ENCODE data around the gene MTFR1L. TPM values are rescaled to one million over a fixed set of nuclear protein-coding genes. Genes with fewer than 3 reads are reported as not detected.

MTFR1L gene
- total RNA-seq, 2 experiments from 2014 or later: 25.5 to 28.0 TPM

GRCh38 chr1:25773441-25774125, 46.2 kb upstream of the MTFR1L start:
- H3K4me3 ChIP-seq (ENCODE audit: low read length): no peak overlapping the region
- Mint-ChIP-seq H3K9me3 (no peaks in the 10 kb centered on the region), H3K36me3 (ENCODE audit: low read depth) (peaks cover 76% of the 10 kb centered on the region), H3K4me3 (peak overlapping the region; percentile 42), H3K27ac (peak overlapping the region; percentile 98), H3K27me3 (no peaks in the 10 kb centered on the region), H3K4me1 (ENCODE audit: low read depth) (peaks cover 90% of the 10 kb centered on the region)
- POLR2A ChIA-PET: interaction anchor here (0.7 to 3.6 kb wide), 19 partner anchors 8 to 216 kb away, joined by 3 to 60 read pairs (median 9); partner anchors contain the start of genes MAN1C1, MTFR1L and SELENON
- ATAC-seq (ENCODE audit: poor library complexity) (no peak), DNase-seq (no peak)
- peak overlapping the region; percentile 73 to 94 for H3K27ac ChIP-seq (ENCODE audit: low read depth in 1 of 2, low read length in 2 of 2)
- H3K4me1 ChIP-seq (ENCODE audit: insufficient read depth, low read length): peaks cover 98% of the 10 kb centered on the region
- CTCF ChIA-PET: interaction anchor here (1.6 to 2.4 kb wide), 4 partner anchors 18 to 201 kb away, joined by 4 to 14 read pairs (median 8); no protein-coding TSS in a partner anchor
- TF ChIP-seq, protein P1, sequence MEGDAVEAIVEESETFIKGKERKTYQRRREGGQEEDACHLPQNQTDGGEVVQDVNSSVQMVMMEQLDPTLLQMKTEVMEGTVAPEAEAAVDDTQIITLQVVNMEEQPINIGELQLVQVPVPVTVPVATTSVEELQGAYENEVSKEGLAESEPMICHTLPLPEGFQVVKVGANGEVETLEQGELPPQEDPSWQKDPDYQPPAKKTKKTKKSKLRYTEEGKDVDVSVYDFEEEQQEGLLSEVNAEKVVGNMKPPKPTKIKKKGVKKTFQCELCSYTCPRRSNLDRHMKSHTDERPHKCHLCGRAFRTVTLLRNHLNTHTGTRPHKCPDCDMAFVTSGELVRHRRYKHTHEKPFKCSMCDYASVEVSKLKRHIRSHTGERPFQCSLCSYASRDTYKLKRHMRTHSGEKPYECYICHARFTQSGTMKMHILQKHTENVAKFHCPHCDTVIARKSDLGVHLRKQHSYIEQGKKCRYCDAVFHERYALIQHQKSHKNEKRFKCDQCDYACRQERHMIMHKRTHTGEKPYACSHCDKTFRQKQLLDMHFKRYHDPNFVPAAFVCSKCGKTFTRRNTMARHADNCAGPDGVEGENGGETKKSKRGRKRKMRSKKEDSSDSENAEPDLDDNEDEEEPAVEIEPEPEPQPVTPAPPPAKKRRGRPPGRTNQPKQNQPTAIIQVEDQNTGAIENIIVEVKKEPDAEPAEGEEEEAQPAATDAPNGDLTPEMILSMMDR (IDR thresholded peaks at IDR 0.05): no peak
- intact Hi-C loops (cut with DNase I, micrococcal nuclease): loop anchor here (2.0 to 5.0 kb wide), 4 partner anchors 19 to 151 kb away; no protein-coding TSS in a partner anchor
- H3K27me3 ChIP-seq (ENCODE audit: control insufficient read depth in 1 of 2, insufficient read depth in 2 of 2, low read length in 2 of 2): no peaks in the 10 kb centered on the region
- no peaks in the 10 kb centered on the region for H3K9me3 ChIP-seq (ENCODE audit: control insufficient read depth in 1 of 2, insufficient read depth in 1 of 2, low read length in 2 of 2)
- peaks cover 47% of the 10 kb centered on the region for H3K36me3 ChIP-seq (ENCODE audit: insufficient read depth, low read length)

DNA sequence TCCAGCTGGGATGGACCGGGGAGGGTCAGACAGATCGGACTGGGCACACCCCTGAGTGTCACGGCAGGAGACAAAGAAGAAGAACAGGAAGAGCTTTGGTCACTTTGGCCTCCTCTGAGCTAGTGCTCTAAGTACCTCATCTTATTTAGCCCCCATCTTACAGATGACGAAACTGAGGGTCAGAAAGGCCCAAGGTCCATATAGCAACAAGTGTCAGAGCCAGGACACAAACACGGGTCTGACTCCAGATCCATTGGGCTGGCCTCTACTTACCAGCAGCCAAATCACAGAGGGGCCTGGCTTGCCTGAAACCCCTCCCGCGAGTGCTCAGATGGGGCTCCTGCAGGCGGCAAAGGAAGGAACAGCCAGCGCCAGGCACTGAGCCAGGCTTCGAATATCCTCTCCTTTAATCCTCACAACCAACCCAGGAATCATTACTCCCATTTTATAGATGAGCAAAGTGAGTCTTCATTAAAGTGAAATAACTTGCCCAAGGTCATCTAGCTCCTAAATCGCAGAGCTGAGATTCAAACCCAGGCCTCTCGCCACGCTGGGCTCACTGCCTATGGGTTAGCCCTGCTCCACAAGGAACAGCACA, 45.4 kb upstream of the MTFR1L start:
- TF ChIP-seq, protein P1 (IDR thresholded peaks at IDR 0.05): no peak
- Histone ChIP-seq H3K27me3 (ENCODE audit: control insufficient read depth in 1 of 2, insufficient read depth in 2 of 2, low read length in 2 of 2) (no peaks in the 10 kb centered on the region), H3K9me3 (ENCODE audit: control insufficient read depth in 1 of 2, insufficient read depth in 1 of 2, low read length in 2 of 2) (no peaks in the 10 kb centered on the region), H3K27ac (ENCODE audit: low read depth in 1 of 2, low read length in 2 of 2) (peak overlapping the region; percentile 73 to 94), H3K36me3 (ENCODE audit: insufficient read depth, low read length) (peaks cover 47% of the 10 kb centered on the region), H3K4me3 (ENCODE audit: low read length) (peak overlapping the region; percentile 43), H3K4me1 (ENCODE audit: insufficient read depth, low read length) (peaks cover 93% of the 10 kb centered on the region)
- intact Hi-C loops (cut with DNase I, micrococcal nuclease): loop anchor here (2.0 to 5.0 kb wide), 4 partner anchors 20 to 152 kb away; no protein-coding TSS in a partner anchor
- Mint-ChIP-seq H3K27me3 (no peaks in the 10 kb centered on the region), H3K4me1 (ENCODE audit: low read depth) (peaks cover 83% of the 10 kb centered on the region), H3K4me3 (peak overlapping the region; percentile 83), H3K27ac (peak overlapping the region; percentile 98), H3K36me3 (ENCODE audit: low read depth) (peaks cover 70% of the 10 kb centered on the region), H3K9me3 (no peaks in the 10 kb centered on the region)
- ATAC-seq (ENCODE audit: poor library complexity) (no peak), DNase-seq (peak in 2 of 14 experiments; percentile 43 to 46)
- ChIA-PET POLR2A (interaction anchor here (0.8 to 3.6 kb wide), 42 partner anchors 8 to 541 kb away, joined by 3 to 60 read pairs (median 6); partner anchors contain the start of genes MAN1C1, MTFR1L, RSRP1 and SELENON), CTCF (interaction anchor here (0.7 to 2.4 kb wide), 14 partner anchors 19 to 270 kb away, joined by 3 to 14 read pairs (median 4); no protein-coding TSS in a partner anchor)

- TF ChIP-seq, protein P1 (IDR thresholded peaks at IDR 0.05): no peak
- peak overlapping the region; percentile 32 to 94 for H3K27ac ChIP-seq (ENCODE audit: low read depth in 1 of 2, low read length in 2 of 2)
- H3K9me3 Mint-ChIP-seq: no peaks in the 10 kb centered on the region
- H3K4me1 Mint-ChIP-seq (ENCODE audit: low read depth): peaks cover 77% of the 10 kb centered on the region
- peak overlapping the region; percentile 98 for H3K27ac Mint-ChIP-seq
- no peaks in the 10 kb centered on the region for H3K9me3 ChIP-seq (ENCODE audit: control insufficient read depth in 1 of 2, insufficient read depth in 1 of 2, low read length in 2 of 2)
- H3K4me1 ChIP-seq (ENCODE audit: insufficient read depth, low read length): peaks cover 85% of the 10 kb centered on the region
- H3K4me3 Mint-ChIP-seq: peak overlapping the region; percentile 83
- ATAC-seq (ENCODE audit: poor library complexity): peak; percentile 81
- intact Hi-C loops (cut with DNase I, micrococcal nuclease): loop anchor here (1.0 to 5.0 kb wide), 6 partner anchors 20 to 152 kb away; no protein-coding TSS in a partner anchor
- peak; percentile 67 to 94 (median 83) for DNase-seq
- peaks cover 73% of the 10 kb centered on the region for H3K36me3 Mint-ChIP-seq (ENCODE audit: low read depth)
- CTCF ChIA-PET: interaction anchor here (0.9 to 2.4 kb wide), 13 partner anchors 18 to 271 kb away, joined by 3 to 14 read pairs (median 4); no protein-coding TSS in a partner anchor
- peaks cover 47% of the 10 kb centered on the region for H3K36me3 ChIP-seq (ENCODE audit: insufficient read depth, low read length)
- H3K27me3 ChIP-seq (ENCODE audit: control insufficient read depth in 1 of 2, insufficient read depth in 2 of 2, low read length in 2 of 2): no peaks in the 10 kb centered on the region
- no peaks in the 10 kb centered on the region for H3K27me3 Mint-ChIP-seq
- H3K4me3 ChIP-seq (ENCODE audit: low read length): peak overlapping the region; percentile 43
- POLR2A ChIA-PET: interaction anchor here (0.6 to 3.6 kb wide), 45 partner anchors 9 to 848 kb away, joined by 3 to 60 read pairs (median 5); partner anchors contain the start of genes MAN1C1, MTFR1L, RSRP1 and SELENON
These were observed 44.6 kb upstream of the MTFR1L start for GRCh38 chr1:25774921-25775771.

Measured in CD4-positive, alpha-beta T cell (primary cell).